Vagina (tissue), 2 donors: Measurements from ENCODE around the gene FCER2. TPM values are rescaled to one million over a fixed set of nuclear protein-coding genes. Genes with fewer than 3 reads are reported as not detected.

ENCODE experiments used
- DNase-seq, 2 donors: peaks; one replicate each; pipeline ENCODE4 v3.0.0-alpha.2; 2017; ENCODE audit errors: extremely low spot score in 2 of 2
- H3K27ac ChIP-seq: fragments of 200-600 bp; sonication (generic); one replicate; pipeline ENCODE4 v1.5.1; 2019
- H3K27me3 ChIP-seq: fragments of 200-600 bp; sonication (generic); one replicate; pipeline ENCODE4 v1.5.1; 2019
- H3K36me3 ChIP-seq, 2 donors: fragments of 200-600 bp; sonication (generic); one replicate each; pipeline ENCODE4 v1.5.1; 2017 to 2019
- H3K4me1 ChIP-seq: fragments of 200-600 bp; sonication (generic); one replicate; pipeline ENCODE4 v1.5.1; 2019
- H3K4me3 ChIP-seq, 2 donors: fragments of 200-600 bp; sonication (generic); 1 replicate in 1 of 2; 2 replicates in 1 of 2; pipeline ENCODE4 v1.5.1; 2016 to 2019
- H3K9me3 ChIP-seq: fragments of 200-600 bp; sonication (generic); one replicate; pipeline ENCODE4 v1.5.1; 2019
- CTCF ChIP-seq, 3 experiments: fragments of 450-650 bp in 2 of 3; fragments of 200-600 bp in 1 of 3; sonication (generic) in 1 of 3; IDR thresholded peaks; one replicate each; pipeline ENCODE4 v1.5.1; 2017 to 2019; ENCODE audit warnings: antibody characterized with exemption in 3 of 3, mild to moderate bottlenecking in 2 of 3, moderate library complexity in 2 of 3
- POLR2A ChIP-seq, 2 donors: fragments of 450-650 bp; IDR thresholded peaks; one replicate each; pipeline ENCODE4 v1.6.1; 2017; ENCODE audit warnings: antibody characterized with exemption in 2 of 2, mild to moderate bottlenecking in 2 of 2, moderate library complexity in 2 of 2
- POLR2AphosphoS5 ChIP-seq, 2 donors: sonication (generic); formaldehyde crosslinking; IDR thresholded peaks; one replicate each; pipeline ENCODE4 v1.9.0; 2017; ENCODE audit warnings: antibody characterized with exemption in 2 of 2, mild to moderate bottlenecking in 2 of 2, low read depth in 1 of 2; ENCODE audit not compliant: insufficient read depth in 1 of 2
- intact Hi-C: fragments of 100-400 bp; cut with DNase I; formaldehyde crosslinking; loops from one replicate; pipeline ENCODE4 v1.15.1; 2023
- total RNA-seq: library from RNA; depleted of rRNA; stranded (reverse); fragments of >200 nt; gene quantifications from one replicate; pipeline ENCODE4 v1.2.3, GENCODE V29; 2016

Gene FCER2
- total RNA-seq, 1 donor from 2014 or later: not detected

- H3K27me3 ChIP-seq: no peaks in the 10 kb centered on the region
- no peak overlapping the region for H3K27ac ChIP-seq
- TF ChIP-seq CTCF (IDR thresholded peaks at IDR 0.05): no peak
- no peak for TF ChIP-seq POLR2AphosphoS5 (IDR thresholded peaks at IDR 0.05; ENCODE audit: insufficient read depth in 1 of 2, low read depth in 1 of 2)
- TF ChIP-seq POLR2A (IDR thresholded peaks at IDR 0.05): no peak
- intact Hi-C loops: no loop called here
- no peak overlapping the region for H3K4me3 ChIP-seq
- no peak for DNase-seq
- no peaks in the 10 kb centered on the region for H3K4me1 ChIP-seq
- H3K9me3 ChIP-seq: no peaks in the 10 kb centered on the region
- H3K36me3 ChIP-seq: no peaks in the 10 kb centered on the region
Measured at GRCh38 chr19:7706955-7707456, 5.1 kb upstream of the FCER2 start.

- Histone ChIP-seq H3K36me3 (no peaks in the 10 kb centered on the region), H3K4me3 (no peak overlapping the region), H3K9me3 (no peaks in the 10 kb centered on the region), H3K27ac (no peak overlapping the region), H3K27me3 (no peaks in the 10 kb centered on the region), H3K4me1 (no peaks in the 10 kb centered on the region)
- intact Hi-C loops: no loop called here
- TF ChIP-seq POLR2A (IDR thresholded peaks at IDR 0.05) (no peak), POLR2AphosphoS5 (IDR thresholded peaks at IDR 0.05; ENCODE audit: insufficient read depth in 1 of 2, low read depth in 1 of 2) (no peak), CTCF (IDR thresholded peaks at IDR 0.05) (no peak)
- DNase-seq: no peak
Measured at GRCh38 chr19:7706188-7706954, 4.4 kb upstream of the FCER2 start.

GRCh38 chr19:7705387-7706187 lies 3.7 kb upstream of the FCER2 start:
- intact Hi-C loops: no loop called here
- TF ChIP-seq CTCF (IDR thresholded peaks at IDR 0.05) (no peak), POLR2A (IDR thresholded peaks at IDR 0.05) (no peak), POLR2AphosphoS5 (IDR thresholded peaks at IDR 0.05; ENCODE audit: insufficient read depth in 1 of 2, low read depth in 1 of 2) (no peak)
- no peak overlapping the region for H3K27ac ChIP-seq
- H3K27me3 ChIP-seq: no peaks in the 10 kb centered on the region
- H3K4me1 ChIP-seq: no peaks in the 10 kb centered on the region
- no peak overlapping the region for H3K4me3 ChIP-seq
- DNase-seq: no peak
- no peaks in the 10 kb centered on the region for H3K9me3 ChIP-seq
- H3K36me3 ChIP-seq: no peaks in the 10 kb centered on the region

GRCh38 chr19:7704280-7705060 lies 2.5 kb upstream of the FCER2 start:
- no peaks in the 10 kb centered on the region for H3K27me3 ChIP-seq
- no peak for TF ChIP-seq POLR2A (IDR thresholded peaks at IDR 0.05)
- no peak for TF ChIP-seq POLR2AphosphoS5 (IDR thresholded peaks at IDR 0.05; ENCODE audit: insufficient read depth in 1 of 2, low read depth in 1 of 2)
- no peak for TF ChIP-seq CTCF (IDR thresholded peaks at IDR 0.05)
- no peak for DNase-seq
- H3K27ac ChIP-seq: no peak overlapping the region
- H3K36me3 ChIP-seq: no peaks in the 10 kb centered on the region
- no peaks in the 10 kb centered on the region for H3K9me3 ChIP-seq
- intact Hi-C loops: no loop called here
- no peak overlapping the region for H3K4me3 ChIP-seq
- H3K4me1 ChIP-seq: no peaks in the 10 kb centered on the region
